ENCODE measurements around the gene ZSWIM6.

Gene ZSWIM6

GRCh38 chr5:61311836-61312808 is 19.9 kb upstream of the ZSWIM6 start:
- DNase-seq (ENCODE audit: low read depth), result peak; percentile 89
- no peak for TF ChIP-seq CTCF (IDR thresholded peaks at IDR 0.05; ENCODE audit: insufficient read depth, low read depth, low read length, missing control alignments)

DNA sequence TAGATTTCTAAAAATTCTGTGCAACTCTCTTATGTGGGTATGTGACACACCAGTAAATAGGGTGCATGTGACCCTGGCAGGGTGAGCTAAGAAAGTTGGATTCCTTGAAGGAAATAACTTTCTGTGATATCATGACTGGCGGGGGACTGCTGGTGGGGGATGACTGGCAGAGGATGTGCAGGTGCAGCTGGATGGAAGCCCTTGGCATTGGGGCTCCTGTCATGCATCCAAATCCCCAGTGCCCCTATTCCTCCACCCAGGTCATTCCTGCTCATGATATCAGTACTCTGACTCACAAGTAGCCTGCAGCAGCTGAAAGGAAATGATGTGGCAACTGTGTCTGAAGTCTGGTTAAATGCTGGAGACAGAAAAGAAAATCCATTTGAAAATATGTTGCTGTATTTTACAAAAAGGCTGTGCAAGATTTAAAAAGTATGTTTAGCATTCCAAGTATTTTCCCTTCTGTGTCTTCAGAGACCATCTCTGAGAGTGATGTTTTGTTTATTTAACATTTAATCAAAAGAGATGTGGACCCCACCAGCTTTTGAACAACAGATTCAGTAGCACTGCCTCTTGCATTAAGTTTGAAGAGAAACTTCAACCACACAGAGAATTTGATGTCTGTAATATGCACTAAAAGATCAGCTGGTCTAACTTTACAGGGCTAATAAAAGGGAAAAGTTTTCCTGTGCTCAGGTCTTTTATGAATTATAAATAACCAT is 17.9 kb upstream of the ZSWIM6 start:
- H3K4me3 ChIP-seq (ENCODE audit: low read length), result no peak overlapping the region
- peak; percentile 92 for DNase-seq (ENCODE audit: low read depth)
- TF ChIP-seq CTCF (IDR thresholded peaks at IDR 0.05; ENCODE audit: insufficient read depth, low read depth, low read length, missing control alignments), result no peak

More at GRCh38 chr5:61311836-61312808, 19.9 kb upstream of the ZSWIM6 start:
- H3K4me3 ChIP-seq (ENCODE audit: low read length), result no peak overlapping the region

- DNase-seq (ENCODE audit: low read depth), result no peak
- TF ChIP-seq CTCF (IDR thresholded peaks at IDR 0.05; ENCODE audit: insufficient read depth, low read depth, low read length, missing control alignments), result no peak
- H3K4me3 ChIP-seq (ENCODE audit: low read length), result no peak overlapping the region
These were observed 13.7 kb upstream of the ZSWIM6 start for GRCh38 chr5:61318376-61318775.

DNA sequence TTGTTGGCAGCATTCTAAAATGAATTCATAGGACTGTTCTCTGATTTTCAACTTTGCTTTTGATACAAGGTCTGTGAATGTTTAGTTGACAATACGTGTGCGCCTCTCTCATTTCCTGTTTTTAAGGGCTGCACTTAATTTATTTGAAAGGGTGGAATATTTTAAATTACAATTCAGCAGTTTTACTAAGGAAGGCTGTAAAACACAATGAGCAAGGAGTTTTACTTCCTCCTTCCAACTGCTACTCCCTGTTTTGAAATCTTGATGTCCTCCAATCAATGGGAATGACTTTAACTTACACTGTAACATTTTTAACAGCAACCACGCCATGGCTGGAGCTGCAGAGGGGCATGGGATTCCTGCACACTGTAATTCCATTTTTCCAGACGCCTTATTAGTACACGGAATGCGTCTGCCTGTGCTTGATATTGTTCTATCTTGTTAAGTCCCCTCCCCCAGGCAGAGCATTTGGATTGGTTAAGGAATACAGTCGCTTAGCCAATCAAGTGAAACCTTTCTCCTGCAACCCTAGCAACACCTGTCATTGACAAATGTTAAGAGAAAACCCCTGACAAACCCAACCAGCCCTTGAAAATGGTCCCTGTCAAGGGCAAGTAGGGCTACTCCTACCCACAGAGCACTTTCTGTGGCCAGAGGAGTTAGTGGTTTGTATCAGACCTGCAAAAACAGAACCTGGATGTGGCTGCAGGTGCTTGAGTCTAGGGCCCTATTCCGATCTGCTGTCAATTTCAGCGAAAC is 12.5 kb upstream of the ZSWIM6 start:
- no peak for TF ChIP-seq CTCF (IDR thresholded peaks at IDR 0.05; ENCODE audit: insufficient read depth, low read depth, low read length, missing control alignments)
- H3K4me3 ChIP-seq (ENCODE audit: low read length), result no peak overlapping the region
- no peak for DNase-seq (ENCODE audit: low read depth)

GRCh38 chr5:61320860-61321259 is 11.2 kb upstream of the ZSWIM6 start:
- no peak for TF ChIP-seq CTCF (IDR thresholded peaks at IDR 0.05; ENCODE audit: insufficient read depth, low read depth, low read length, missing control alignments)
- no peak for DNase-seq (ENCODE audit: low read depth)
- H3K4me3 ChIP-seq (ENCODE audit: low read length), result no peak overlapping the region

DNA sequence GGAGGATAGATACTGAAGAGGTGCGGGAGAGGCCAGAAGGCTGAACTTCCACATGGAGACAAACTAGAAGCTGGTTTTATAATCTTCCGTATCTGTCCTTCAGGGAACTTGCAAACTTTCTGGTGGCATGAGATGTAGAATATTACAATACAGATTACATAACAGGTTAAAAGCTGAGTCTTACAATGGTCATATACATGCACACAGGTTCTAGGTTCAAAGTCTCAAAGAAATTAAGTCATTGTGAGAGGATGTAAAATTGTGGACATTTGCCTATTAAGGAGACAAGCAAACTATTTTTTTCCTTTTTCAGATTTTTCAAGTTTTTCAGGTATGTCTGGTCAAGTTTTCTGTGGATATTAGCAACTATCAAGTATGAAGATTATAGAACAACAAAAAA is 10.4 kb upstream of the ZSWIM6 start:
- no peak overlapping the region for H3K4me3 ChIP-seq (ENCODE audit: low read length)
- no peak for DNase-seq (ENCODE audit: low read depth)
- no peak for TF ChIP-seq CTCF (IDR thresholded peaks at IDR 0.05; ENCODE audit: insufficient read depth, low read depth, low read length, missing control alignments)
